ENCODE results near the gene SMIM30.

GRCh38 chr7:113122744-113123143 is 4.4 kb upstream of the SMIM30 start:
- TF ChIP-seq EZH2 (IDR thresholded peaks at IDR 0.05; ENCODE audit: insufficient read depth, poor library complexity, severe bottlenecking) (no peak), EZH2phosphoT487 (IDR thresholded peaks at IDR 0.05; ENCODE audit: insufficient read depth, low read depth) (no peak)

All from GM23248 (cell line).